HEK293 (cell line): ENCODE data around the gene TRMT1.

ENCODE experiments used
- AEBP2 ChIP-seq: fragments of 450-650 bp; formaldehyde crosslinking; IDR thresholded peaks from 2 replicates; pipeline ENCODE4 v1.5.1; 2016; ENCODE audit warnings: missing biosample characterization, missing genetic modification characterization, borderline replicate concordance
- BCL11A ChIP-seq: fragments of 450-650 bp; formaldehyde crosslinking; IDR thresholded peaks from 2 replicates; pipeline ENCODE4 v1.5.1; 2016; ENCODE audit warnings: low read depth, missing biosample characterization, missing genetic modification characterization
- CTCF ChIP-seq: fragments of 450-650 bp; formaldehyde crosslinking; IDR thresholded peaks from 2 replicates; pipeline ENCODE4 v1.5.1; 2016; ENCODE audit warnings: missing biosample characterization, missing genetic modification characterization
- GLI2 ChIP-seq: fragments of 450-650 bp; formaldehyde crosslinking; IDR thresholded peaks from 2 replicates; pipeline ENCODE4; 2017; ENCODE audit warnings: missing biosample characterization, missing genetic modification characterization, low read depth, borderline replicate concordance
- HOXC10 ChIP-seq: sonication (generic); formaldehyde crosslinking; IDR thresholded peaks from 2 replicates; pipeline ENCODE4 v1.8.1; 2023; ENCODE audit warnings: mild to moderate bottlenecking, missing genetic modification reagents
- SP2 ChIP-seq: fragments of 450-650 bp; formaldehyde crosslinking; IDR thresholded peaks from 2 replicates; pipeline ENCODE4 v1.5.1; 2016; ENCODE audit warnings: missing biosample characterization, missing genetic modification characterization
- ZBTB20 ChIP-seq: fragments of 450-650 bp; formaldehyde crosslinking; IDR thresholded peaks from 2 replicates; pipeline ENCODE4 v1.5.1; 2016; ENCODE audit warnings: missing biosample characterization, missing genetic modification characterization
- ZNF132 ChIP-seq: fragments of 450-650 bp; formaldehyde crosslinking; IDR thresholded peaks from 2 replicates; pipeline ENCODE4 v1.5.1; 2017; ENCODE audit warnings: missing biosample characterization, missing genetic modification characterization, borderline replicate concordance
- ZNF324 ChIP-seq: fragments of 450-650 bp; formaldehyde crosslinking; IDR thresholded peaks from 2 replicates; pipeline ENCODE4 v1.5.1; 2016; ENCODE audit warnings: missing biosample characterization, missing genetic modification characterization
- ZNF639 ChIP-seq: fragments of 450-650 bp; formaldehyde crosslinking; IDR thresholded peaks from 2 replicates; pipeline ENCODE4 v1.5.1; 2016; ENCODE audit warnings: missing biosample characterization, missing genetic modification characterization
- TF ChIP-seq, protein P1 (sequence below): fragments of 450-650 bp; formaldehyde crosslinking; IDR thresholded peaks from 2 replicates; pipeline ENCODE4 v1.5.1; 2016; ENCODE audit warnings: missing biosample characterization, missing genetic modification characterization
- TF ChIP-seq, protein P2 (sequence below): fragments of 450-650 bp; formaldehyde crosslinking; IDR thresholded peaks from 2 replicates; pipeline ENCODE4 v1.5.1; 2016; ENCODE audit warnings: missing biosample characterization, missing genetic modification characterization

- TF ChIP-seq ZNF324 (tag by site-specific recombination) = no peak
- no peak for TF ChIP-seq ZNF132 (tag by site-specific recombination)
- TF ChIP-seq BCL11A (tag by site-specific recombination) = no peak
- TF ChIP-seq CTCF (tag by site-specific recombination) = no peak
- TF ChIP-seq HOXC10 (CRISPR knock-in tag) = no peak
- TF ChIP-seq, protein P1, sequence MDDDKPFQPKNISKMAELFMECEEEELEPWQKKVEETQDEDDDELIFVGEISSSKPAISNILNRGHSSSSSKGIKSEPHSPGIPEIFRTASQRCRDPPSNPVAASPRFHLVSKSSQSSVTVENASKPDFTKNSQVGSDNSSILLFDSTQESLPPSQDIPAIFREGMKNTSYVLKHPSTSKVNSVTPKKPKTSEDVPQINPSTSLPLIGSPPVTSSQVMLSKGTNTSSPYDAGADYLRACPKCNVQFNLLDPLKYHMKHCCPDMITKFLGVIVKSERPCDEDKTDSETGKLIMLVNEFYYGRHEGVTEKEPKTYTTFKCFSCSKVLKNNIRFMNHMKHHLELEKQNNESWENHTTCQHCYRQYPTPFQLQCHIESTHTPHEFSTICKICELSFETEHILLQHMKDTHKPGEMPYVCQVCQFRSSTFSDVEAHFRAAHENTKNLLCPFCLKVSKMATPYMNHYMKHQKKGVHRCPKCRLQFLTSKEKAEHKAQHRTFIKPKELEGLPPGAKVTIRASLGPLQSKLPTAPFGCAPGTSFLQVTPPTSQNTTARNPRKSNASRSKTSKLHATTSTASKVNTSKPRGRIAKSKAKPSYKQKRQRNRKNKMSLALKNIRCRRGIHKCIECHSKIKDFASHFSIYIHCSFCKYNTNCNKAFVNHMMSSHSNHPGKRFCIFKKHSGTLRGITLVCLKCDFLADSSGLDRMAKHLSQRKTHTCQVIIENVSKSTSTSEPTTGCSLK (tag by site-specific recombination) = no peak
- TF ChIP-seq SP2 = no peak
- TF ChIP-seq GLI2 = no peak
- TF ChIP-seq ZNF639 = no peak
- TF ChIP-seq, protein P2, sequence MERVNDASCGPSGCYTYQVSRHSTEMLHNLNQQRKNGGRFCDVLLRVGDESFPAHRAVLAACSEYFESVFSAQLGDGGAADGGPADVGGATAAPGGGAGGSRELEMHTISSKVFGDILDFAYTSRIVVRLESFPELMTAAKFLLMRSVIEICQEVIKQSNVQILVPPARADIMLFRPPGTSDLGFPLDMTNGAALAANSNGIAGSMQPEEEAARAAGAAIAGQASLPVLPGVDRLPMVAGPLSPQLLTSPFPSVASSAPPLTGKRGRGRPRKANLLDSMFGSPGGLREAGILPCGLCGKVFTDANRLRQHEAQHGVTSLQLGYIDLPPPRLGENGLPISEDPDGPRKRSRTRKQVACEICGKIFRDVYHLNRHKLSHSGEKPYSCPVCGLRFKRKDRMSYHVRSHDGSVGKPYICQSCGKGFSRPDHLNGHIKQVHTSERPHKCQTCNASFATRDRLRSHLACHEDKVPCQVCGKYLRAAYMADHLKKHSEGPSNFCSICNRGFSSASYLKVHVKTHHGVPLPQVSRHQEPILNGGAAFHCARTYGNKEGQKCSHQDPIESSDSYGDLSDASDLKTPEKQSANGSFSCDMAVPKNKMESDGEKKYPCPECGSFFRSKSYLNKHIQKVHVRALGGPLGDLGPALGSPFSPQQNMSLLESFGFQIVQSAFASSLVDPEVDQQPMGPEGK = no peak
- TF ChIP-seq AEBP2 (tag by site-specific recombination) = no peak
- TF ChIP-seq ZBTB20 = no peak
These were observed 5.8 kb upstream of the TRMT1 start for GRCh38 chr19:13122275-13122878.
